Activated T-cell treated with anti-CD3 and anti-CD28 coated beads, Interleukin-2, amount 50 U/mL, for 24 hours (primary cell): ENCODE data around the gene PTRHD1.
"Not testable (repeated sequence)": the region's sequence is repeated elsewhere in the genome, so short reads cannot be mapped to it uniquely, and the experiment has no call there.

ENCODE experiments used
- DNase-seq: peaks from one replicate; pipeline ENCODE4 v3.0.0-alpha.2; 2020
- H3K27ac Mint-ChIP-seq: 2 replicates; pipeline ENCODE4 v1.8.0; 2020; ENCODE audit warnings: mild to moderate bottlenecking, mixed read lengths
- H3K27me3 Mint-ChIP-seq: 2 replicates; pipeline ENCODE4 v1.8.0; 2020; ENCODE audit warnings: mixed read lengths
- H3K36me3 Mint-ChIP-seq: 2 replicates; pipeline ENCODE4 v1.8.0; 2020; ENCODE audit warnings: low read depth, mixed read lengths
- H3K4me1 Mint-ChIP-seq: 2 replicates; pipeline ENCODE4 v1.8.0; 2020; ENCODE audit warnings: low read depth, mixed read lengths
- H3K4me3 Mint-ChIP-seq: 2 replicates; pipeline ENCODE4 v1.8.0; 2020; ENCODE audit warnings: mild to moderate bottlenecking, moderate library complexity, mixed read lengths
- H3K9me3 Mint-ChIP-seq: 2 replicates; pipeline ENCODE4 v1.8.0; 2020; ENCODE audit warnings: mixed read lengths

The PTRHD1 gene

DNA sequence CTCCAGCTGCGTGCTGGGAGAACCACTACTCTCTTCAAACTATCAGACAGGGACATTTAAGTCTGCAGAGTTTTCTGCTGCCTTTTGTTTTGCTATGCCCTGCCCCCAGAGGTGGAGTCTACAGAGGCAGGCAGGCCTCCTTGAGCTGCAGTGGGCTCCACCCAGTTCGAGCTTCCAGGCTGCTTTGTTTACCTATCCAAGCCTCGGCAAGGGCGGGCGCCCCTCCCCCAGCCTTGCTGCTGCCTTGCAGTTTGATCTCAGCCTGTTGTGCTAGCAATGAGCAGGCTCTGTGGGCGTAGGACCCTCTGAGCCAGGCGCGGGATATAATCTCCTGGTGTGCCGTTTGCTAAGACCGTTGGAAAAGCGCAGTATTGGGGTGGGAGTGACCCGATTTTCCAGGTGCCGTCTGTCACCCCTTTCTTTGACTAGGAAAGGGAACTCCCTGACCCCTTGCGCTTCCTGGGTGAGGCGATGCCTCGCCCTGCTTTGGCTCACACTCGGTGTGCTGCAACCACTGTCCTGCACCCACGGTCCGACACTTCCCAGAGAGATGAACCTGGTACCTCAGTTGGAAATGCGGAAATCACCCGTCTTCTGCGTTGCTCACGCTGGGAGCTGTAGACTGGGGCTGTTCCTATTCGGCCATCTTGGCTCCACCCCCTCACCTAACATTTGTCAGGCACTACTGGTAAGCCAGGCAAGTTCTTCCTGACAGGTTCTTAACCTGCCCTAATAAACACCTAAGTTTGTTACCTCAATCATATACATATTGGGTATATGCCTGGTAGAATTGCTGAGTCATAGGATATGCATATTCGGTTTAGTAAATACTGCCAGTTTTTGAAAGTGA is 12.8 kb upstream of the PTRHD1 start:
- H3K4me3 Mint-ChIP-seq, DNase-seq, H3K9me3 Mint-ChIP-seq, H3K27ac Mint-ChIP-seq, H3K27me3 Mint-ChIP-seq: not testable (repeated sequence)
- H3K36me3 Mint-ChIP-seq = peaks cover 71% of the 10 kb centered on the region
- H3K4me1 Mint-ChIP-seq = peaks cover 21% of the 10 kb centered on the region

DNA sequence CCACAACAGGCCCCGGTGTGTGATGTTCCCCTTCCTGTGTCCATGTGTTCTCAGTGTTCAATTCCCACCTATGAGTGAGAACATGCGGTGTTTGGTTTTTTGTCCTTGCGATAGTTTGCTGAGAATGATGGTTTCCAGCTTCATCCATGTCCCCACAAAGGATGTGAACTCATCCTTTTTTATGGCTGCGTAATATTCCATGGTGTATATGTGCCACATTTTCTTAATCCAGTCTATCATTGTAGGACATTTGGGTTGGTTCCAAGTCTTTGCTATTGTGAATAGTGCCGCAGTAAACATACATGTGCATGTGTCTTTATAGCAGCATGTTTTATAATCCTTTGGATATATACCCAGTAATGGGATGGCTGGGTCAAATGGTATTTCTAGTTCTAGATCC is 7.3 kb upstream of the PTRHD1 start:
- H3K4me1 Mint-ChIP-seq = peaks cover 20% of the 10 kb centered on the region
- not testable (repeated sequence) for H3K4me3 Mint-ChIP-seq, DNase-seq, H3K9me3 Mint-ChIP-seq, H3K27me3 Mint-ChIP-seq, H3K27ac Mint-ChIP-seq
- peaks cover 90% of the 10 kb centered on the region for H3K36me3 Mint-ChIP-seq

DNA sequence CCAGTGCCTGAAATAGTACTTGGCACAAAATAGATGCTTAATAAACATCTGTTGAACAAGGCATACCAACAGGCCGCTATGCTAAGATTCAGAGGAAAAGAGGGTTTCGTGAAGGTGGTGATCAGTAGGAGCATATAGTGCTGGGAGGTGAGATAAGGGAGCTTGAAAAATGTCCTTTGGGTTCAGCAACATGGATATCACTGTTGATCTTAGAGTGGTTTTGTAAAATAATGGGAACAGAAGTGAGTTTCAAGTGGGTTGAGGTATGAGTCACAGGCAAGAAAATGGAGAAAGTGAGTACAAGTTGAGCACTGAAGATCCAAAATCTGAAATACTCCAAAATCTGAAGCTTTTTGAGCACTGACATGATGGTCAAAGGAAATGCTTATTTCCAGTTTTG is 4.5 kb upstream of the PTRHD1 start:
- Mint-ChIP-seq H3K36me3 (peaks cover 95% of the 10 kb centered on the region), H3K27ac (no peak overlapping the region)

DNA sequence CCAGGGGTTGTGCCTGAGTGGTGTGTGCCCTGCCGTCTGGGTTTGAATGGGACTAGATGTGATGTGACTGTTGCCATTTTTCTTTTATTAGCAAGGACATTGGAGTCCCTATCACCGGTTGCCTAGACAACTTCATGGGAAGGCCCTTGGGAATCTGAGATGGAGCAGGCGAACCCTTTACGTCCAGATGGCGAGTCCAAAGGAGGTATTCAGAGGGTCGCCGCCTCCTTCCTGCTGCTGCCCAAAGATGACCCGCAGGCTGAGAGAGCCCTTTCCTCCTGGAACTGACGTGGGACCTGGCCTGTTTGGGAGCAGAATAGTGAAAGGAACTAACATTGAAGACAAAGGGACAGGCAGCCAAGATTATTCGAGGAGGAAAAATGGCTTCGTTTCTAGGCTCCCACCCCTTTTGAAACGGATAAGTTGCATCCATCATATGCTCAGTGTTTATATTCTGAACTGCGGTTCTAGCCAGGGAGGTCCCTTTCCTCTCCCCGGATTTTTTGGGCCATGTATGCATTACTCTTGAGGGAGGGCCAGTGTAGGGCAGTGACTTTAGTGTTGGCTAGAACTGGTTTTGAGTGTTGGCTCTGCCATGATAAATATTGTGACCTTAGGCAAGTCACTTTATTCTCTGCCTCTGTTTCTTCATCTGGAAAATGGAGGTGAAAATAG is 707 bp upstream of the PTRHD1 start:
- DNase-seq = no peak
- Mint-ChIP-seq H3K27ac (peak overlapping the region; percentile 100), H3K4me1 (peaks cover 40% of the 10 kb centered on the region), H3K36me3 (peaks cover 80% of the 10 kb centered on the region), H3K4me3 (peak overlapping the region; percentile 98), H3K27me3 (no peaks in the 10 kb centered on the region), H3K9me3 (no peaks in the 10 kb centered on the region)

More for the DNA sequence above, 4.5 kb upstream of the PTRHD1 start:
- no peak for DNase-seq
- Mint-ChIP-seq H3K27me3 (no peaks in the 10 kb centered on the region), H3K9me3 (no peaks in the 10 kb centered on the region), H3K4me3 (no peak overlapping the region), H3K4me1 (peaks cover 32% of the 10 kb centered on the region)

DNA sequence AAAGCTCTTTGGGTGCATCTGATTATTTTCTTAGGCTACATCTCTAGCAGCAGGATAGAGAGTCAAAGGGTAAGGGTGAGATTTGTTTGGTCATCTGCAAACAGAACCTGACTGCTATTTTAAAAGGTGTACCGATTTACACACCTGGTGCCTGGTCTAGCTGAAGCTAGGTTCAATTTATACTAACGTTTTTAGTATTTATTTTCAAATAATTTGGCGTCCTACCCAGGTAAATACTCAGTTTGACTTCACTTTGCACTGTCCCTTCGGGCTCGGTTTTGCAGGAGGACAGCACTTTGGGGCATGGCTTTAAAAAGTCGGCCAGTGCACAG is 683 bp downstream of the PTRHD1 start:
- H3K27me3 Mint-ChIP-seq = no peaks in the 10 kb centered on the region
- DNase-seq = no peak
- H3K9me3 Mint-ChIP-seq = no peaks in the 10 kb centered on the region
- peak overlapping the region; percentile 100 for H3K27ac Mint-ChIP-seq
- H3K36me3 Mint-ChIP-seq = peaks cover 68% of the 10 kb centered on the region
- H3K4me3 Mint-ChIP-seq = peak overlapping the region; percentile 98
- peaks cover 33% of the 10 kb centered on the region for H3K4me1 Mint-ChIP-seq

DNA sequence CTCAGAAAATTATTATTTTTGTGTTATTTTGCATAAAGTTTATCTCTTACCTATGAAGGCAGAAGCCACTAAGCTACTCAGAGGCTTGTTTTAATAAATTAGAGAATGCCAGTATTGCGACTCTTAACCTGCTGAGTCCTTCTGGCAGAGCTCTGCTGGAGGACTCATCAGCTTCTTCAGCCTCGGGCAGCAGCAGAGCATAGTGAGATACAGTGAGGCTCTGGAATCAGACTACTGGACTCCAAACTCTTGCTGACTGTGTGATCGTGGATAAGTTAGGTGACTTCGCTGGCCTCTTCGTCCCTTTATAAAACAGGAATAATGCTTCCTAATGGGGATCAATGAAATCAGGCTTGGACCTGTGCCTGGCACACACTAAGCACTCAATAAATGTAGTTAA is 1.7 kb downstream of the PTRHD1 start:
- no peak overlapping the region for H3K4me3 Mint-ChIP-seq
- no peak for DNase-seq
- H3K27me3 Mint-ChIP-seq = no peaks in the 10 kb centered on the region
- no peaks in the 10 kb centered on the region for H3K9me3 Mint-ChIP-seq
- H3K4me1 Mint-ChIP-seq = peaks cover 23% of the 10 kb centered on the region
- H3K27ac Mint-ChIP-seq = no peak overlapping the region
- H3K36me3 Mint-ChIP-seq = peaks cover 58% of the 10 kb centered on the region

DNA sequence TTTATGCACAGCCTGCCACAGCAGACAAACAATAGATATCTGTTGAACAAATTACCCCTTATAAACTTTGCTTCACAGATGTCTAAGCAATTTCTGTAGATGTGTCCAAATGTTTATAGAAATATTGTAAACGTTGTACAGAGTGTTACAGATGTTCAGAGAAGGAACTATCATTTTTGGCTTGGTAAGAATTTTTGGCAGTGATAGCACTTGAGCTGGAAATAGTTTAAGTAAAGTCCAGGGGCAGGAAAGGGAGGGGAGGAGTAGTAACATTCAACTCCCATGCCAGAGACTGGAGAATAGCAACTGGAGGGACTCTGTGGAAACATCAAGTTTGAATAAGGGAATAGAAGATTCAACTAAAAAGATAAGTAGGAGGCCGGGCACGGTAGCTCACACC is 4.4 kb downstream of the PTRHD1 start:
- H3K27ac Mint-ChIP-seq = no peak overlapping the region
- no peaks in the 10 kb centered on the region for H3K9me3 Mint-ChIP-seq
- H3K36me3 Mint-ChIP-seq = peaks cover 31% of the 10 kb centered on the region

DNA sequence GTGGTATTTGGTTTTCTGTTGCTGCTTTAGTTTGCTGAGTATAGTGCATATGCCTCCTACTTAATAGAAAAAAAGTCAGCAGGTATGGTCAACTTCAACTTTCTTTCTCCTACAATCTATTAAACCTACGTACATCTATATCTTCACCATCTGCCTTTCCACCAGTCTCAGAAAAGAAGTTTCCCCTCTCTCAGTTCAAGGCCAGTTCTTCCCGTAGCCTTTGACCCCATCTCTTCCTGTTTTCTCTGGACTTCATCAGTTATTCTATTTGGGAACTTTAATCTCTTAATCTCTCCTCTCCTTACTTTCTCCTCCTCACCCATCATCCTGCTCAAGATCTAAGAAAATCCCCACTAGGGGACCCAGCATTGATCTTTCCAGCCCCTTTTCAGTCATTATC is 5.7 kb downstream of the PTRHD1 start:
- Mint-ChIP-seq H3K27ac (no peak overlapping the region), H3K9me3 (no peaks in the 10 kb centered on the region)

More for the DNA sequence above, 4.4 kb downstream of the PTRHD1 start:
- Mint-ChIP-seq H3K27me3 (peaks cover 4% of the 10 kb centered on the region), H3K4me1 (peaks cover 8% of the 10 kb centered on the region), H3K4me3 (no peak overlapping the region)
- DNase-seq = no peak

DNA sequence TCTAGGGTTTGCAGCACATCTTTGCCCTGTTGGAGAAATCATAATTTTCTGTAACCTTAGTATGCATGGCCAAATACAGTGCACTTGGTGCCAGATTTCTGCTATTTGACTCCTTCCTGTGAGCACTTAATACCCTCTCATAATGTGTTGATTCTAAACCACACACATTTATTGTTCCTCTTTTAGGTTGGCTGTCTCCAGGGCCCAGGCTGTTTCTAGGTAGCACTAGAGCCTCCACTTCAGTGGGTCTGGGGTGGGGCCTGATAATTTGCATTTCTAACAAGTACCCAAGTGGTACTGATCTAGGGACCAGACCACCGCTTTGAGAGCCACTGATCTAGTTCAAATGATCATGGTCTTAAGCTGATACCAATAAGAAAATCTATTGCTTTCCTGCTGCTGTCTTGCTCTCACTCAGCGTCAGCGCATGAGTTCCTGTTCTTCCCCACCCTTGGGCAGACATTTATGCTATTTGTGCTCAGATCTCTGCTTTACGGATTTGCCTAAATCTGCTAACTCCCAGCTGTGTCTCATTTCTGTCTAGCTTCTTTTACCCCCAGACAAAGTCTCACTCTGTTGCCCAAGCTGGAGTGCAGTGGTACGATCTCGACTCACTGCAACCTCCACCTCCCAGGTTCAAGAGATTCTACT is 7.4 kb downstream of the PTRHD1 start:
- Mint-ChIP-seq H3K27me3 (peaks cover 9% of the 10 kb centered on the region), H3K4me1 (no peaks in the 10 kb centered on the region), H3K36me3 (peaks cover 17% of the 10 kb centered on the region), H3K9me3 (no peaks in the 10 kb centered on the region), H3K27ac (no peak overlapping the region), H3K4me3 (no peak overlapping the region)
- no peak for DNase-seq

More for the DNA sequence above, 5.7 kb downstream of the PTRHD1 start:
- Mint-ChIP-seq H3K4me3 (no peak overlapping the region), H3K27me3 (peaks cover 4% of the 10 kb centered on the region), H3K36me3 (peaks cover 19% of the 10 kb centered on the region), H3K4me1 (peaks cover 7% of the 10 kb centered on the region)
- DNase-seq = no peak

DNA sequence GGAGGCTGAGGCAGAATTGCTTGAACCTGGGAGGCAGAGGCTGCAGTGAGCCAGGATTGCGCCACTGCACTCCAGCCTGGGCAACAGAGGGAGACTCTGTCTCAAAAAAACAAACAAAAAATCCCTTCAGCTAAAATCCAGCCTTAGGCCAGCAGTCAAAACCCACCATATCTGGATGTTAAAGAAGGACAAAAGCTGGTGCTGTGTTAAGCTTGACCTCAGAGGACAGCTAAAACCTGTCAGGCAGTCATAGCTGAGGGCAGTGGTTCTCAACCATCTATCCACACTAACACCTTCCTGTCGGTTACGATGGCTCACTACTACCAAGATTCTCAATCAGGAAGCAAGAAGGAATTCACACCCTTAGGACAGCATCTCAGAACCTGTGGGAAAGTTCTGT is 9.6 kb downstream of the PTRHD1 start:
- DNase-seq = no peak
- no peaks in the 10 kb centered on the region for H3K9me3 Mint-ChIP-seq

DNA sequence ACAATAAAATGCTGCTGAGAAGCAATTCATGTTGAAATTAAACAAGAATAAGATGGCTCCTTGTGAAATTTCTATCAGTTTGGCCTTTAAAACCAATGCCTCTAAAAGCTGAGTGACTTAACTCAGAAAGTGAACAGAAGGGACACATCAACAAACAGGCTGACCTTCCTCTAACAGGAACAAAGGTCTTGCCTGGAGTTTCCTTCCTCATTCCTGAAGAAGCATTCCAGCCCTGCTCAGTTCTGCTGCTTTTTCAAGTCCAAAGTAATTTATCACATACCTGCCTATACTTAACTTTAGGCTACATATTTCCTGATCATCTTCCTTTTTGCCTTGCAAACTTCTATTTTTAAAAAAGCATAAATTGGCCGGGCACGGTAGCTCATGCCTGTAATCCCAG is 14.1 kb downstream of the PTRHD1 start:
- Mint-ChIP-seq H3K9me3 (no peaks in the 10 kb centered on the region), H3K27ac (no peak overlapping the region), H3K27me3 (peaks cover 7% of the 10 kb centered on the region), H3K4me1 (no peaks in the 10 kb centered on the region), H3K36me3 (no peaks in the 10 kb centered on the region), H3K4me3 (no peak overlapping the region)
- DNase-seq = no peak

More for the DNA sequence above, 9.6 kb downstream of the PTRHD1 start:
- Mint-ChIP-seq H3K4me1 (no peaks in the 10 kb centered on the region), H3K36me3 (no peaks in the 10 kb centered on the region), H3K4me3 (no peak overlapping the region), H3K27me3 (peaks cover 11% of the 10 kb centered on the region), H3K27ac (no peak overlapping the region)

DNA sequence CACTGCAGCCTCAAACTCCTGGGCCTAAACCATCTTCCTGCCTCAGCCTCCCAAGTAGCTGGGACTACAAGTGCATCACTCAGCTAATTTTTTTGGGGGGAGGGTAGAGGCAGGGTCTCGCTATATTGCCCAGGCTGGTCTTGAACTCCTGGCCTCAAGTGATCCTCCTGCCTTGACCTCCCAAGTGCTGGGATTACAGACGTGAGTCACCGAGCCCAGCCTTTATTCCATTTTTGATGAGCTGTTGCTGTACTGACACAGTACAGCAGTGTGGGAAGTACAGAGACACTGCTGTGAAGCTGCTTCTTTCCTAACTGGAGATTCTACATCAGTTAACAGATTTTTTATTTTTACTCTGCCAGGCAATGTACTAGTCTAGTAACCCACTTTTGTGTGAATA is 18.8 kb downstream of the PTRHD1 start:
- Mint-ChIP-seq H3K9me3 (no peaks in the 10 kb centered on the region), H3K27ac (no peak overlapping the region), H3K4me1 (no peaks in the 10 kb centered on the region), H3K36me3 (peaks cover 11% of the 10 kb centered on the region), H3K27me3 (no peaks in the 10 kb centered on the region), H3K4me3 (no peak overlapping the region)
- no peak for DNase-seq

DNA sequence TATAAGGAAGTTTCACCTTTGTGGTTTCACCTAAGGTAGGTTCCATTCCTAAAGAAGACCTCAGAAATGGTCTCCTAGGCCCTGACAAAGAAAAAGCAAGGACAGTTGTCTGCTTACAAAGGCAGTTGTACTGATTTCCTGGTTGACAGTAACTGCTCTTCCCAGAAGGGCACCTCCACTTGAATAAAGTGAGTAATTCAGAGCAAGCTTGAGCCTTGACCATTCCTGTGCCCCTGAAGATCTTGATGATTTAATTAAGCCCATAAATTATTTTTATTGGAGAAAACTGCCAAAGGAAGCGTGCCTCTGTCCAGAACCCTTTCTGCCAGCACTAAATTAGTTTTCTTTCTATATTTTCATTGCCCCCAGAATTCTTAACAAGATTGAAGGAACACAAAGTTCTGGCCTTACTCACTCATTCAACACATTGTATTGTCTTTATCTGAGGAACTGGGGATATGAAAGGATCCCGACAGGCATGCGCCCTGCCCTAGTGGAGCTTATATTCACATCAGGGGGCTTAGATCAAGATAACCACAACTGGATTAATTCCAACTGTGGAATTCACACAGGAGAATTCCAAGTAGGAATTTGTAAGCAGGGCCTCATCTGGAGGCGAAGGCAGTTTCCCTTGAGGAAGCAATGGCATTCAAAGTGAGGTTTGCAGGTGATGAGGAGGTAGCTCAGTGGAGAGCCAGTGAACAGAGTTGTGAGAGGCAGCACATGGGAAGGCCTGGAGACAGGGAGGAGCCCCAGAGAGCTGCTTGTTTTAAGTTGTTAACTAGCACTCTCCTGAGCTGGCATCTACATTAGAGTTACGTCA is 21.2 kb downstream of the PTRHD1 start:
- no peak for DNase-seq
- no peaks in the 10 kb centered on the region for H3K9me3 Mint-ChIP-seq
- H3K27me3 Mint-ChIP-seq = no peaks in the 10 kb centered on the region
- no peak overlapping the region for H3K27ac Mint-ChIP-seq
- H3K36me3 Mint-ChIP-seq = peaks cover 28% of the 10 kb centered on the region
- H3K4me3 Mint-ChIP-seq = no peak overlapping the region
- H3K4me1 Mint-ChIP-seq = no peaks in the 10 kb centered on the region

DNA sequence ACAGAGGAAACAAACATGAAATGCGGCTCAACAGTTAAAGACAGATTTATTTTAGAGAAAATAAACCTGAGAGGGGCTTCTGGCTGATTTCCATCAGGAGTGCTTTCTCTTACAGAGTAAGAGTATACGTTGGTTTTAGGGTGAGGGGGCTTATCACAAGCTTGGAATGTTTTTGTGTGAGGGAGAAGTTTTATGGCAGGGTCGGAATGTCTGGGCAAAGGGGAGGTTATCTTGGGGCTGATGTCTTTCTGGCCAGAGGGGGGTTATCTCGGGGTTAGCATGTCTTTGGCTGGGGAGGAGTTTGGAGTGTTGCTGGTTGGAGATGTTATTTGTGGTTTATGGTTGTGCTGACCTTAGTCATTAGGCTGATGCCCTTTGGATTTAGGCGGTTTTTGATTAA is 22.1 kb downstream of the PTRHD1 start:
- H3K27me3 Mint-ChIP-seq = no peaks in the 10 kb centered on the region
- H3K27ac Mint-ChIP-seq = no peak overlapping the region
- H3K4me1 Mint-ChIP-seq = peaks cover 6% of the 10 kb centered on the region
- no peaks in the 10 kb centered on the region for H3K9me3 Mint-ChIP-seq
- peaks cover 36% of the 10 kb centered on the region for H3K36me3 Mint-ChIP-seq
- no peak for DNase-seq
- no peak overlapping the region for H3K4me3 Mint-ChIP-seq
